GM19025 (cell line): ENCODE results near the gene SH3BP2.

Source experiments
- ATAC-seq: cut with Tn5 transposase; IDR thresholded peaks from one replicate; pipeline ENCODE4 v1.9.1; 2021; ENCODE audit warnings: mild to moderate bottlenecking, low read depth, moderate library complexity; ENCODE audit not compliant: unreplicated experiment

The SH3BP2 gene

GRCh38 chr4:2817701-2818350, 24.9 kb downstream of the SH3BP2 start:
- no peak for ATAC-seq

GRCh38 chr4:2818351-2818939, 25.6 kb downstream of the SH3BP2 start:
- no peak for ATAC-seq

GRCh38 chr4:2819244-2820215, 26.6 kb downstream of the SH3BP2 start:
- no peak for ATAC-seq

- ATAC-seq = no peak
Measured at GRCh38 chr4:2820216-2820982, 27.5 kb downstream of the SH3BP2 start.

GRCh38 chr4:2822461-2823300, 29.8 kb downstream of the SH3BP2 start:
- no peak for ATAC-seq

- no peak for ATAC-seq
Measured at GRCh38 chr4:2823301-2823670, 30.4 kb downstream of the SH3BP2 start.

- ATAC-seq = no peak
Measured at GRCh38 chr4:2823671-2824328, 30.9 kb downstream of the SH3BP2 start.

GRCh38 chr4:2824329-2824835, 31.5 kb downstream of the SH3BP2 start:
- ATAC-seq = no peak

GRCh38 chr4:2824836-2825381, 32.0 kb downstream of the SH3BP2 start:
- no peak for ATAC-seq

- no peak for ATAC-seq
Measured at GRCh38 chr4:2825740-2826139, 32.9 kb downstream of the SH3BP2 start.

GRCh38 chr4:2827071-2827873, 34.4 kb downstream of the SH3BP2 start:
- no peak for ATAC-seq

GRCh38 chr4:2827874-2828751, 35.2 kb downstream of the SH3BP2 start:
- ATAC-seq = no peak

GRCh38 chr4:2828758-2829181, 35.9 kb downstream of the SH3BP2 start:
- no peak for ATAC-seq

GRCh38 chr4:2829321-2829932, 36.5 kb downstream of the SH3BP2 start:
- ATAC-seq = no peak

- no peak for ATAC-seq
Measured at GRCh38 chr4:2829933-2830451, 37.1 kb downstream of the SH3BP2 start.
